ENCODE data around the gene ADCY3.

ADCY3 gene

DNA sequence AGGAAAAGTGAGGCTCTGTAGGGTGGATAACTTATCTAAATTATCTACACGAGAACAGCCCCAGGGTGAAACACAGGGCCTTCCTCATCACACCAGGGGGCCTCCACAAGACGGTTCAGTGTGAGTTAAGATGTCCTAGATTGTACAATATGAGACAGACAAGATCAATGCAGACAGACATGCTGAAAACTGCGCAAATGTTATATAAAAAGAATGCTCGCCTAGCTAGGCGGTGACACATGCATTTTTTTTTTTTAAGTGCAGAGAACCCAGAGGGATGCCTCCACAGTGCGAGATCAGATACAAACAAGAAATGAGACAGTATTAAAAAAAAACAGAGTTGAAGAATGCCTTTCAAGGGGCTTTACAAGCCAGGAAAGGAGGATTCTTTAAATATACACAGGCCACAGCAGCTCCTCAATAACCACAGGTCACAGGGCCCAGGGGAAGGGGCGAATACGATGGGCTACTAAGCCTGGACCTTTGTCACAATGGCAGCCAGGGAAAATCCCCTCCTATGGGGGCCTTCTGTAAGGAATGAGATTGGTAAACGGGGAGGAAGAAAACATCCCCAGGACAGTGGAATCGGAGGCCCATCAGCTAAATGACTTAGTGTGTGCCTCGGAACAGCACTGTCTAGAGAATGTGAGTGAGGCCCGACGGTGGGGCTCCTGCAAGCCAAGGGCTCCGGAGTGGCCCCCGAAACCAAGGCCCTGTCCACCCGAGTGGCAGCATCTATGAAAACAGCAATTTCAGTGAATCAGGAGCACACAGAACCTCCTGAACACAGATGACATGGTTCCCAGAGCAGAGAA lies 48.9 kb downstream of the ADCY3 start:
- Histone ChIP-seq H3K4me1 (ENCODE audit: insufficient read depth, low read length) (no peaks in the 10 kb centered on the region), H3K4me2 (ENCODE audit: insufficient read depth, low read length) (no peak overlapping the region), H2AFZ (ENCODE audit: low read depth, low read length) (no peak overlapping the region), H3K27ac (ENCODE audit: low read length) (no peak overlapping the region), H3K27me3 (ENCODE audit: insufficient read depth, low read length, poor library complexity) (no peaks in the 10 kb centered on the region), H3K36me3 (ENCODE audit: insufficient read depth, low read length) (peaks cover 49% of the 10 kb centered on the region), H4K20me1 (ENCODE audit: insufficient read depth, low read length) (peaks cover 34% of the 10 kb centered on the region), H3K79me2 (ENCODE audit: insufficient read depth, low read length) (peaks cover 9% of the 10 kb centered on the region), H3K4me3 (ENCODE audit: low read depth in 1 of 2, low read length in 2 of 2) (no peak overlapping the region), H3K9me3 (ENCODE audit: insufficient read depth, low read length, severe bottlenecking) (no peaks in the 10 kb centered on the region), H3K9ac (ENCODE audit: low read depth, low read length) (no peak overlapping the region)
- no peak for TF ChIP-seq EZH2 (IDR thresholded peaks at IDR 0.05; ENCODE audit: borderline replicate concordance, low read depth, low read length, severe bottlenecking)
- TF ChIP-seq, protein P1, sequence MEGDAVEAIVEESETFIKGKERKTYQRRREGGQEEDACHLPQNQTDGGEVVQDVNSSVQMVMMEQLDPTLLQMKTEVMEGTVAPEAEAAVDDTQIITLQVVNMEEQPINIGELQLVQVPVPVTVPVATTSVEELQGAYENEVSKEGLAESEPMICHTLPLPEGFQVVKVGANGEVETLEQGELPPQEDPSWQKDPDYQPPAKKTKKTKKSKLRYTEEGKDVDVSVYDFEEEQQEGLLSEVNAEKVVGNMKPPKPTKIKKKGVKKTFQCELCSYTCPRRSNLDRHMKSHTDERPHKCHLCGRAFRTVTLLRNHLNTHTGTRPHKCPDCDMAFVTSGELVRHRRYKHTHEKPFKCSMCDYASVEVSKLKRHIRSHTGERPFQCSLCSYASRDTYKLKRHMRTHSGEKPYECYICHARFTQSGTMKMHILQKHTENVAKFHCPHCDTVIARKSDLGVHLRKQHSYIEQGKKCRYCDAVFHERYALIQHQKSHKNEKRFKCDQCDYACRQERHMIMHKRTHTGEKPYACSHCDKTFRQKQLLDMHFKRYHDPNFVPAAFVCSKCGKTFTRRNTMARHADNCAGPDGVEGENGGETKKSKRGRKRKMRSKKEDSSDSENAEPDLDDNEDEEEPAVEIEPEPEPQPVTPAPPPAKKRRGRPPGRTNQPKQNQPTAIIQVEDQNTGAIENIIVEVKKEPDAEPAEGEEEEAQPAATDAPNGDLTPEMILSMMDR (IDR thresholded peaks at IDR 0.05; ENCODE audit: borderline replicate concordance, extremely low read depth, low read length, poor library complexity, severe bottlenecking) = no peak
- ATAC-seq (ENCODE audit: insufficient read depth, low read depth) (no peak), DNase-seq (no peak)

DNA sequence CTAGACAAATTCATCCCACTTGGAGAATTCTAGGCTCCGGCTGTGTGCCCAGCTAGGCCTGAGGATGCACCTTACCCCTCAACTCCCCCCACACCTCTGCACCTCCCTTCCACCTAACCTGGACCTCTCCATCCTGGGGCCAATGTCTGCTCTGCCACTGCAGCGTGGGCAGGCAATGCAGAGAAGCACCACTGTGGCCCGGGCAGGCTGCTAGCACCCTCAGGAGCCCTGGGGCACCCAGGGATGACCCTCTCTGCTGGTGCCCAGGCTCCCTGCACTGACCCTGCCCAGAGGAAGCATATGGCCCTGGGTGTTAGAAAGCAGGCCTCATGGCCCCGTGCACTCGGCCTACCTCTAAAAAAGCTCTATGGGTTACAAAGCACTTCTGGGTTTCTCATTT lies 49.6 kb downstream of the ADCY3 start:
- Histone ChIP-seq H3K27ac (ENCODE audit: low read length) (no peak overlapping the region), H3K4me3 (ENCODE audit: low read depth in 1 of 2, low read length in 2 of 2) (no peak overlapping the region), H3K27me3 (ENCODE audit: insufficient read depth, low read length, poor library complexity) (no peaks in the 10 kb centered on the region)

DNA sequence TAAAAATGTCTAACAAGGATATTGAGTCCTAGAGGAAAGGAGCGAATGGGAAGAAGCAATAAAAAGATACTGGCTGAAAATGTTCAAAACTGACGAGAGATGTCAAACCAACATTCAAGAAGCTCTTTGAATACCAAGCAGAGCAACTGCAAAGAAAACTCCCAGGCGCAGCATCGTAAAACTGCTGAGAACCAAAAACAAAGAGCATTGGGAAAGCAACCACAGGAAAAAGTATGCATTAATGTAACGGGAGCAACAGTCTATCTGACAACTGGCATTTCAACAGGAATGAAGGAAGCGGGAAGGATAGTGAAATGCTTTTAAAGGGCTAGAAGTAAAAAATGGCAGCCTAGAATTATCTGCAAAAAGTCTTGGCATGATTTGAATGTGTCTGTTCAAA lies 53.1 kb downstream of the ADCY3 start:
- Histone ChIP-seq H4K20me1 (ENCODE audit: insufficient read depth, low read length) (peaks cover 2% of the 10 kb centered on the region; the same call in 1 of the 2 replicates), H3K4me2 (ENCODE audit: insufficient read depth, low read length) (no peak overlapping the region), H3K9ac (ENCODE audit: low read depth, low read length) (no peak overlapping the region), H2AFZ (ENCODE audit: low read depth, low read length) (no peak overlapping the region), H3K4me1 (ENCODE audit: insufficient read depth, low read length) (no peaks in the 10 kb centered on the region), H3K27ac (ENCODE audit: low read length) (no peak overlapping the region), H3K27me3 (ENCODE audit: insufficient read depth, low read length, poor library complexity) (no peaks in the 10 kb centered on the region), H3K36me3 (ENCODE audit: insufficient read depth, low read length) (peaks cover 38% of the 10 kb centered on the region), H3K9me3 (ENCODE audit: insufficient read depth, low read length, severe bottlenecking) (no peaks in the 10 kb centered on the region), H3K79me2 (ENCODE audit: insufficient read depth, low read length) (no peaks in the 10 kb centered on the region; the same call in 1 of the 2 replicates), H3K4me3 (ENCODE audit: low read depth in 1 of 2, low read length in 2 of 2) (no peak overlapping the region)
- TF ChIP-seq, protein P1 (IDR thresholded peaks at IDR 0.05; ENCODE audit: borderline replicate concordance, extremely low read depth, low read length, poor library complexity, severe bottlenecking) = no peak
- no peak for TF ChIP-seq EZH2 (IDR thresholded peaks at IDR 0.05; ENCODE audit: borderline replicate concordance, low read depth, low read length, severe bottlenecking)
- ATAC-seq (ENCODE audit: insufficient read depth, low read depth) (no peak), DNase-seq (no peak)

More for the DNA sequence above, 49.6 kb downstream of the ADCY3 start:
- DNase-seq (no peak), ATAC-seq (ENCODE audit: insufficient read depth, low read depth) (no peak)
- Histone ChIP-seq H3K4me2 (ENCODE audit: insufficient read depth, low read length) (no peak overlapping the region), H4K20me1 (ENCODE audit: insufficient read depth, low read length) (peaks cover 28% of the 10 kb centered on the region), H3K4me1 (ENCODE audit: insufficient read depth, low read length) (no peaks in the 10 kb centered on the region), H3K79me2 (ENCODE audit: insufficient read depth, low read length) (peaks cover 7% of the 10 kb centered on the region), H3K9ac (ENCODE audit: low read depth, low read length) (no peak overlapping the region), H3K36me3 (ENCODE audit: insufficient read depth, low read length) (peaks cover 49% of the 10 kb centered on the region), H2AFZ (ENCODE audit: low read depth, low read length) (no peak overlapping the region), H3K9me3 (ENCODE audit: insufficient read depth, low read length, severe bottlenecking) (no peaks in the 10 kb centered on the region)
- no peak for TF ChIP-seq EZH2 (IDR thresholded peaks at IDR 0.05; ENCODE audit: borderline replicate concordance, low read depth, low read length, severe bottlenecking)
- TF ChIP-seq, protein P1 (IDR thresholded peaks at IDR 0.05; ENCODE audit: borderline replicate concordance, extremely low read depth, low read length, poor library complexity, severe bottlenecking) = no peak

All from DND-41 (cell line).